Inferior parietal cortex (tissue), 1 donor: ENCODE data around the gene TMEM151B.
"Not testable (repeated sequence)": the region's sequence is repeated elsewhere in the genome, so short reads cannot be mapped to it uniquely, and the experiment has no call there.

ENCODE experiments used
- DNase-seq: peaks from one replicate; pipeline ENCODE4 v3.0.0-alpha.2; 2016; ENCODE audit errors: extremely low spot score

TMEM151B gene

GRCh38 chr6:44304282-44305199, 34.3 kb downstream of the TMEM151B start:
- no peak for DNase-seq

- DNase-seq: no peak
Observed at GRCh38 chr6:44305200-44305725, 35.0 kb downstream of the TMEM151B start.

- DNase-seq: no peak
Observed at GRCh38 chr6:44306710-44307109, 36.5 kb downstream of the TMEM151B start.

- no peak for DNase-seq
Observed at GRCh38 chr6:44307217-44307616, 37.0 kb downstream of the TMEM151B start.

- DNase-seq: no peak
Observed at GRCh38 chr6:44309092-44309491, 38.8 kb downstream of the TMEM151B start.

- DNase-seq: no peak
Observed at GRCh38 chr6:44309631-44310030, 39.4 kb downstream of the TMEM151B start.

GRCh38 chr6:44310241-44310640, 40.0 kb downstream of the TMEM151B start:
- DNase-seq: no peak

GRCh38 chr6:44311304-44311703, 41.1 kb downstream of the TMEM151B start:
- DNase-seq: no peak

- no peak for DNase-seq
Observed at GRCh38 chr6:44311767-44312166, 41.5 kb downstream of the TMEM151B start.

- DNase-seq: peak; percentile 91
Observed at GRCh38 chr6:44312901-44313788, 42.9 kb downstream of the TMEM151B start, which contains the start of gene AARS2. Gene AARS2 (minus strand): TSS chr6:44313347. CDS start chr6:44313323, 24 bp downstream.

GRCh38 chr6:44314657-44315056, 44.4 kb downstream of the TMEM151B start:
- not testable (repeated sequence) for DNase-seq

- no peak for DNase-seq
Observed at GRCh38 chr6:44315516-44315915, 45.3 kb downstream of the TMEM151B start.

- no peak for DNase-seq
Observed at GRCh38 chr6:44315951-44316350, 45.7 kb downstream of the TMEM151B start.

GRCh38 chr6:44316481-44316880, 46.2 kb downstream of the TMEM151B start:
- DNase-seq: no peak

GRCh38 chr6:44317136-44317631, 46.9 kb downstream of the TMEM151B start:
- DNase-seq: not testable (repeated sequence)

- DNase-seq: no peak
Observed at GRCh38 chr6:44321210-44321609, 51.0 kb downstream of the TMEM151B start.

GRCh38 chr6:44327096-44327495, 56.8 kb downstream of the TMEM151B start:
- DNase-seq: no peak

- DNase-seq: no peak
Observed at GRCh38 chr6:44327760-44328159, 57.5 kb downstream of the TMEM151B start.

GRCh38 chr6:44328203-44328602, 58.0 kb downstream of the TMEM151B start:
- not testable (repeated sequence) for DNase-seq

GRCh38 chr6:44329858-44330257, 59.6 kb downstream of the TMEM151B start:
- no peak for DNase-seq

GRCh38 chr6:44332585-44332984, 62.3 kb downstream of the TMEM151B start:
- DNase-seq: no peak
